HEK293T (cell line): Measurements from ENCODE around the gene UNKL.

ENCODE experiments used
- FOXA1 ChIP-seq: fragments of 450-650 bp; IDR thresholded peaks from 2 replicates; pipeline ENCODE4 v1.6.1; 2016; ENCODE audit warnings: mild to moderate bottlenecking
- FOXK2 ChIP-seq: fragments of 450-650 bp; IDR thresholded peaks from 2 replicates; pipeline ENCODE4 v1.6.1; 2016; ENCODE audit warnings: mild to moderate bottlenecking
- FOXM1 ChIP-seq: fragments of 450-650 bp; IDR thresholded peaks from 2 replicates; pipeline ENCODE4 v1.6.1; 2017; ENCODE audit warnings: mild to moderate bottlenecking, borderline replicate concordance
- HDGF ChIP-seq: fragments of 450-650 bp; IDR thresholded peaks from 2 replicates; pipeline ENCODE4 v1.6.1; 2017; ENCODE audit warnings: antibody characterized with exemption, borderline replicate concordance
- L3MBTL2 ChIP-seq: fragments of 450-650 bp; conservative IDR thresholded peaks from 2 replicates; pipeline ENCODE4 v1.6.1; 2016; ENCODE audit warnings: mild to moderate bottlenecking
- LEF1 ChIP-seq: fragments of 450-650 bp; IDR thresholded peaks from 2 replicates; pipeline ENCODE4 v1.6.1; 2017; ENCODE audit warnings: mild to moderate bottlenecking, borderline replicate concordance
- NFRKB ChIP-seq: fragments of 450-650 bp; IDR thresholded peaks from 2 replicates; pipeline ENCODE4 v1.6.1; 2016; ENCODE audit warnings: mild to moderate bottlenecking, moderate library complexity
- PKNOX1 ChIP-seq: fragments of 450-650 bp; IDR thresholded peaks from 2 replicates; pipeline ENCODE4 v1.6.1; 2016
- SP1 ChIP-seq: fragments of 450-650 bp; IDR thresholded peaks from 2 replicates; pipeline ENCODE4 v1.6.1; 2017
- SUZ12 ChIP-seq: fragments of 450-650 bp; IDR thresholded peaks from 2 replicates; pipeline ENCODE4 v1.6.1; 2016; ENCODE audit warnings: mild to moderate bottlenecking
- ZNF384 ChIP-seq: fragments of 450-650 bp; IDR thresholded peaks from 2 replicates; pipeline ENCODE4 v1.6.1; 2016

- no peak for TF ChIP-seq FOXA1
- TF ChIP-seq SP1, result no peak
- no peak for TF ChIP-seq NFRKB
- no peak for TF ChIP-seq HDGF
- TF ChIP-seq FOXM1, result no peak
- TF ChIP-seq L3MBTL2, result no peak
- no peak for TF ChIP-seq PKNOX1
- no peak for TF ChIP-seq FOXK2
- no peak for TF ChIP-seq LEF1
- TF ChIP-seq SUZ12, result no peak
- TF ChIP-seq ZNF384, result no peak
Observed at GRCh38 chr16:1347286-1347855, 67.1 kb downstream of the UNKL start.
